ENCODE results near the gene ERN1.

ERN1 gene

DNA sequence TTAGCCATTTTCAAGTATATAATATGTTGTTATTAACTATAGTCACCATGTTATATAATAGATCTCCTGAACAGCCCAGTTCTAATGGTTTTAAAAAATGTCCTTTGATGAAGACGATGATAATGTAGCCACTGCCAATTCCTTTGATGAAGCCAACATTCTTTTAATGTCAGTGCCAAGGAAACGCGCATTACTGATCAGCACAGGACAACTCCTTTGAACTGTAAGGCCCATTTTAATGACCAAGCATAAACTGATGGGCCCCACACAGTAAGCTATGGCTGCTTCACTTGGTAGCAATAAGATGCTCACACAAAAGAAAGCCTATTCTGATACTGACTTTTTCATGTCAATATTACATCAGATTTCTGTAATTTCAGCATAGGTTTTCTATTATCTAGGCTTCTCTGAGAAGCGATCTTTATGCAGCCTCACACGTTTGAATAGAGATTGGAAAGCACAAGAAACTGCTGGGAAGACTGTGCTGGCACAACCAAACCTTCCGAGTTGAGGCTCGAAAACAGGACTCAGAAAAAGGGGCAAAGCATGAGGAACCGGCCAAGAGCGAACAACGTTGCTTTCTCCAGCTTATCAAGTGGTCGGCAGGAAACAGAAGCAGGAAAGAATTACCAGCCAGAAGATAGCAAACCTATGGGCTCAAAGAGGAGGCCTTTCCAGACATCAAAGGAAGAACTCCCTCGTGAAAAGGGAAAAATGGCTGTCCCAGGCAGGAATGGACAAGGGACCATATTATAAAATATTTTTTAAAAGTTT is 19.4 kb downstream of the ERN1 start:
- DNase-seq (ENCODE audit: low spot score): no peak

DNA sequence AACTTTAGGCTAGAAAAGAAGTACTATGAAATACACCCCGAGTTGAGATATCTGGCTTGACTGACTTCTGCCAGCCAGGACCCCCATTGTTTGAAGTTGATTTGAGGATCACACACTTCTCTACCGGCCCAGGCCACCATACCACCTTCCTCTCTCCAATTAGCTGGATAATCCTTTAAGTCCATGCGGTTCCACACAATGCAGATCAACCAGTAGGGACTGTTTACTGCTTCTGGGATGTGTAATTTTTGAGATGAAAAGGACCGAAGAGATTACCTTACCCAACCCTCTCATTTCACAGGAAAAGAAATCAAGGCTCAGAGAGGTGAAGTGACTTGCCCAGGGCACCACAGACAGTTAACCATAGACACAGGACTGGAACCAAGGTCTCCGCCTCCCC is 20.5 kb downstream of the ERN1 start:
- peak; percentile 72 for DNase-seq (ENCODE audit: low spot score)

DNA sequence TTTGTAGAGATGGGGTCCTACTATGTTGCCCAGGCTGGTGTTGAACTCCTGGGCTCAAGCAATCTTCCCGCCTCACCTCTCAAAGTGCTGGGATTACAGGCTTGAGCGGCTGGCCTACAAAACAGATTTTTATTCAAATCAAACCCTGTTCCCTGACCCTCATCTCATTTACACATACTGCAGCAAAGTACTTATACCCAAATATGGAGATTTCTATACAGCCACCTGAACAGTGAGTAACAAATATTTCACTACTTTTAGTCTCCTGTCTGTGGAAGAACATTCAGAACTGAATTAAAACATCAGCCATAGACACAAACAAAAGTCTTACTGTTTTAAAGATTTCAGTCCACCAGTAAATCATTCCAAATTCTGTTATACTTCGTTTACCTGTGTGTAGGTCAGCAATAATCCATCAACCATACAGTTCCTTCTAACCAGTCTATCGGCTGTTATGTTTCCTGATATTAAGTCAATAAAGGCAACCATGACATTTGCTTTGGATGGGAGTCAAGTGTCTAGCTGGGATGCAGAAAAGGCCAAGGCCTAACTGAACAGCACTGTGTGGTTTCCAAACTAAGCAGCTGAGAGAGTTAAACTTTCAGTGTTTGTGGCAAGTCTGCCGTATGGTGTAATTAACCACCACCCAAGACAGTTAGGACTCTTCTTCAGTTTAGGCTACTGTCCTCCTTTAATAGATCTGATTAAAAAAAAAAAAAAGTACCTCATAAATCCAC is 22.3 kb downstream of the ERN1 start:
- no peak for DNase-seq (ENCODE audit: low spot score)

GRCh38 chr17:64106918-64107317 is 23.0 kb downstream of the ERN1 start:
- no peak for DNase-seq (ENCODE audit: low spot score)

GRCh38 chr17:64103391-64104364 is 26.3 kb downstream of the ERN1 start:
- no peak for DNase-seq (ENCODE audit: low spot score)

DNA sequence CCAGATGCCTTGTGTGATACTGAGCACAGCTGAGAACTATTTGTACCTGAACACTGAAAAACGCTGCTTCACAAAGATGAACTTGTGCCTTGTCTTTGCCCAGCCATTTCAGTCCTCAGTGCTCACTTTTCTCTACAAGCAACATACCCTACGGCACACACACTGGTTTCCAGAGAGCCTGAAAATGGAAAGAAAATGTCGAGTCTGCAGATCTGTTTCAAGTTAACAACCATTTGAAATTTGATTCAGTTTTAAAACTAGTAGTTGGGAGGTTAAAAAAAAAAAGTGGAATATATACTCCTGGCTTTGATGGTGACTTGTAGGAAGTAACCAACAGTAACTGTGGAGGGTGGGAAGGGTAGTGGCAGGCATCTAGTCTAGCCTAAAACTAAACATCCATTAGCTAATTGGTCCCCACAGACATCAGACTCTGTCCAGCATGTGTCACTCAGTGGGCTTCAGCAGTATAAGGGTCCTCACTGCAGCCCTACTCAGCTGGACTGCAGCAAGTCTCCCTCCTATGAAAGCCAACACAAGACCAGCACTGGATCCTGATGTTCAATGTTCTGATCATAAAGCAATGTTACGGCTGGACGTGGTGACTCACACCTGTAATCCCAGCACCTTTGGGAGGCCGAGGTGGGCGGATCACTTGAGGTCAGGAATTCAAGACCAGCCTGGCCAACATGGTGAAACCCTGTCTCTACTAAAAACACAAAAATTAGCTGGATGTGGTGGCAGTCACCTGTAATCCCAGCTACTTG is 27.1 kb downstream of the ERN1 start:
- DNase-seq (ENCODE audit: low spot score): no peak

GRCh38 chr17:64099543-64099942 is 30.4 kb downstream of the ERN1 start:
- DNase-seq (ENCODE audit: low spot score): peak; percentile 76

GRCh38 chr17:64097196-64097936 is 32.6 kb downstream of the ERN1 start:
- no peak for DNase-seq (ENCODE audit: low spot score)

GRCh38 chr17:64096037-64096436 is 33.9 kb downstream of the ERN1 start:
- no peak for DNase-seq (ENCODE audit: low spot score)

DNA sequence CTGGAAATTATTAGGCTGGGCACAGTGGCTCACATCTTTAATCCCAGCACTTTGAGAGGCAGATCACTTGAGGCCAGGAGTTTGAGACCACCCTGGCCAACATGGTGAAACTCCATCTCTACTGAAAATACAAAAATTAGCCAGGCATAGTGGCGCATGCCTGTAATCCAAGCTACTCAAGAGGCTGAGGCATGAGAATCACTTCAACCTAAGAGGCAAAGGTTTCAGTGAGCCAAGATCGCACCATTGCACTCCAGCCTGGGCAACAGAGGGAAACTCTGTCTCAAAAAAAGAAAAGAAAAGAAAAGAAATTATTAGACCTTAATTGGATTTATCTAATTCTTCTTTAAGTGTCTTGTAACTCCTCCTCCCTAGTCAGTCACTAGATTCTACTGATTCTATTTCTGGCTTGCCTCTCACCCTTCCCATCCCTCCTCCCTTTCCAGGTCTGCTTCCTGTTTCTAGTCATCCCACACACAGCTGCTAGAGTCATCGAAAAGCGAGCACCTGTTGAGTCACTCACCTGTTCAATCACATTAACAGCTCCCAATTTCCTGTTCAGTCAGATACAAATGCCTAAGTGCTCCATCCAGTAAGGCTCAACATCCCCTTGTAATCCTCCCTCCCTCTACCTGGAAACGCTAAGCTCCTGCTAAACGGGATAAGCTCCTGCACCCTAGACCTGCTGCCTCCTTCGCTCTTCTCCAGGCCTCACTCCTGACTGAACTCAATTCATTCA is 34.6 kb downstream of the ERN1 start:
- DNase-seq (ENCODE audit: low spot score): peak; percentile 55

DNA sequence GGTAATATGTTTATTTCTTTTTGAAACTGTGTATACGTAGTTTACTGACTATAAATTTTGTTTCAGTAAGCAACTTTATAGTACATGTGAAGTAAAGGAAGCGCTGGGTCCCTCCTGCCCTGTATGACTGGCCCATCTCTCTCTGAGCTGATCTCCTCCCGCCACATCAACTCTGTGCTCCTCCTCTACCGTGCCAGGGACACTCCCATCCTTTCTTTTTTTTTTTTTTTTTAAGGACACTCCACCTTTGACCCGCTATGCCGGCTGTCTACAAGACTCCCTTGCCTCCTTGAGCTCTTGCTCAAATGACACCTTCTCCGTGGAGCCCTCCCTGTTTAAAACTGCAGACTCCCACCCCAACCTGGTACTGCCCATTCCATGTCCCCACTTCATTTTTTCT is 35.5 kb downstream of the ERN1 start:
- no peak for DNase-seq (ENCODE audit: low spot score)

DNA sequence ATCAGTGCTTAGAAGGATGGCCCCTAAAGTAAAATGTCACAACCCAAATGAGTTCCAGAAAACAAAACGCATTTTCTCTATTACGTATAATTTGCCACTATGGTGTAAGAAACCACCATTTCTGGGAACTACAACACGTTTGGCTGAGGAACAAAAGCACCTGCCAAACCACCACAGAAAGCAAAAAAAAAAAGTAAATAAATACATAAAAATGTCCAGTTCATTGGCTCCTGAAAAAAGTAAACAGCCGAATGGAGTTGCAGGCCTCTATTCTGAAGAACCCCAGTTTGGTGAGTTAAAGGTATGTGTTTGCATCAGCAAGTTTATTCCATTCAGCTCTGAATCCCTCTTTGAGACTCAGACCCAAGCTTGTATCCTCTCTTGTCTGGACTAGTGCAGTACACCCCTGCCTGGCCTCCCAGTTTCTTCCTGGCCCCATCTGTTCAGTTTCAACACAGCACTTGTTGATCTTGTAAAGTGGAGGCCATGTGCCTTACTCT is 36.9 kb downstream of the ERN1 start:
- no peak for DNase-seq (ENCODE audit: low spot score)

DNA sequence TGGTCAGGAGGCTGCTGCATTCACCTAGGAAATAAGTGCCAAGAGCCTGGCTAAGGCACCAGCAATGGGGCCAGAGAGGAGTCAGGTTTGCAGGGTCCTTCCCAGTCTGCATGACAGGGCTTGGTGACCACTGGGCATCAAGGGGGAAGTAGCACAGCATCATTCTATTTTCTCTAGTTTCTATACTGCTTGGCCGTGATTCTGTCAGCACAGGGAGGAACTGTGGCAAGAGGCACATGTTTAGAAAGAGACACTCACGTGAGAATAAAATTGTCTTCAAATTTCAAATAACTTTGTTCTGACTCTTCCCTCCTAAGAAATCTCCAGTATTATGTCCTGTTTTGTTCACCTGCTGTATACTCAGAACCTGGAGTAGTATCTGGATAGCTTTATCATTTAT is 37.8 kb downstream of the ERN1 start:
- no peak for DNase-seq (ENCODE audit: low spot score)

DNA sequence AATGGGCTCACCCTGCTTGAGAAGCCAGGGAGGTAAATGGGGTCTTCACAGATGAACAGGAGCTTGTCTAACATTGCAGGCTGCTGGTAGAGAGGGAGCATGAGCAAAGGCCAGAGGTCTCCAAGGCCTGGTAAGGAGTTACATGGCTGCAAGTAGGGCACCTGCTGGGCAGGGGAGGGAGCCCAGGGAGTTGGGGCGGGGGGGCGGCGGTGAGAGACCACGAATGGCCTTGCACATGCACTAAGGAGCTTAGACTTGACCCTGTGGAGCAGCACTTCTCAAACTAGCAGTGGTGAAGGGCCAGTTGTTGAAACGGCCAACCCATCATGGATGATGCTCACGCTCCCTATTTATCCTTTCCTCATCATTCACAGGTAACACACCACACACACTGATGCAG is 38.4 kb downstream of the ERN1 start:
- no peak for DNase-seq (ENCODE audit: low spot score)

- DNase-seq (ENCODE audit: low spot score): no peak
Measured at GRCh38 chr17:64091116-64091515, 38.8 kb downstream of the ERN1 start.

GRCh38 chr17:64090144-64090543 is 39.8 kb downstream of the ERN1 start:
- DNase-seq (ENCODE audit: low spot score): no peak

DNA sequence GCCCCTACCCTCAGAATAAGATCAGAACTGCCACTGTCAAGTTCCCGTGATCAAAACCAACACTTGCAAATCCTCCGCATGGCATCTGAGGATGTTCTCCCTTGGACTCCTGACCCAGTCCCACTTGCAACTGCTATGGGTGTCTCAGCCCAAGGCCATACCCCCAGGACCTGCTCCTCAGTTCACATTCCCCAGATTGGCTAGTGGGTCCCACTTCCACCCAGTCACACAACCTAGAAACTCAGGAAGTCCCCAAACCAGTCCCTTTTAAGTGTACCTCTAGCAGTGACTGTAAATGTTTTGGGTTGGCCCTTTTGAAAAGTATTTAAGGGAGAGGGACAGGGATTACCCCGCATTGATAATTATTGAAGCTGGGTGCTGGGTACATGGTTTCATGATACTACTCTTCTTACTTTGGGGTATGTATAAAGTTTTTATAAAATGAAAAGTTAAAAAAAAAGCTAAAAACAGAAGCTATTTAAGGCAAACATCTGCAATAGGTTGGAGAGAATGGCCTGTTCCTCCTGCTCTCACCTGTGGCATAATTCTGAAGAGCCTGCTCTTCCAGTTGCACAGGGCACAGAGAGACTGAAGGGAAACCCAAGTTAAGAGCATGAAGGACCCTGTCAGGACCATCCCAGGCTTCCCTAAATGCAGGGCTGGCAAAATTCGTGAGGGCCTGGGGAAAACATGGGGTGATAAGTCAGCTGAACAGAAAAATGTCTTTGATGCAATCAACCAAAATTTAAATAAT is 42.5 kb downstream of the ERN1 start:
- DNase-seq (ENCODE audit: low spot score): no peak

DNA sequence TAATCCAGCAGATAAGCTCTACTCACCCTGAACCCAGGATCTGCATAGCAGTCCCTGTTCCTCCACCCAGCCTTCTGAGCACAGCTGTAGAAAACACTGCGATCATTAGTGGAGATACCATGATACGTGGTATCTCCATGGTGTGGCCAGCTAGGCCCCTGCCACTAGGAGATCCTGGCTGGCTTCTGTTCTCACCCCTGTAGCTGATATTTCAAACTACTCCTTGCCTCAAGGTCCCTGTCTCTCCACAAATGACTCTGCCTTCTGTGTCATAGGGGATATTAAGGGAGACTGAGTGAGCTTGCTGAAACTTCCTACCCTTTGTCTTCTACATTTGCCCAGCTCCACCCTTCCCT is 44.3 kb downstream of the ERN1 start:
- DNase-seq (ENCODE audit: low spot score): no peak

- no peak for DNase-seq (ENCODE audit: low spot score)
Measured at GRCh38 chr17:64084940-64085649, 44.8 kb downstream of the ERN1 start.

Data from D341Med (cell line).